ENCODE data around the gene ZNF195. TPM values are rescaled to one million over a fixed set of nuclear protein-coding genes. Genes with fewer than 3 reads are reported as not detected.
"Not testable (repeated sequence)": the region's sequence is repeated elsewhere in the genome, so short reads cannot be mapped to it uniquely, and the experiment has no call there.

ZNF195 gene
- total RNA-seq, result 10 to 100 TPM; 24.8 to 48.0 (median 36.2) TPM
- long read RNA-seq, donor 1, transcript ZNF195-204 (4 exons, 2,970 nt), result major isoform, 6 of 26 reads
- long read RNA-seq, donor 1, partial matches to known transcripts, result 0 of 26 reads
- long read RNA-seq, donor 1, other reads (novel, unspliced or antisense), result 15 of 26 reads
- long read RNA-seq, donor 2, partial matches to known transcripts, result 0 of 13 reads
- long read RNA-seq, donor 2, other reads (novel, unspliced or antisense), result 6 of 13 reads

- peak within 1 kb of the TSS; percentile 85 for H3K4me3 ChIP-seq
- intact Hi-C loops (cut with DNase I, micrococcal nuclease), result no loop called here
- TF ChIP-seq CTCF (IDR thresholded peaks at IDR 0.05), result no peak
- DNase-seq (peak; percentile 99 to 100 (median 99)), ATAC-seq (peak; percentile 100)
- no peaks in the 10 kb centered on the region for H3K36me3 ChIP-seq (ENCODE audit: low read depth)
- H3K9me3 ChIP-seq, result no peaks in the 10 kb centered on the region
- H3K4me1 ChIP-seq (ENCODE audit: low read depth), result peaks cover 8% of the 10 kb centered on the region
Measured at GRCh38 chr11:3378426-3379423, at the start of gene ZNF195. Gene ZNF195 (minus strand): TSS chr11:3379146. CDS start chr11:3379040, 106 bp downstream.

- H3K4me1 ChIP-seq (ENCODE audit: low read depth); DNase-seq; H3K36me3 ChIP-seq (ENCODE audit: low read depth); H3K4me3 ChIP-seq; H3K9me3 ChIP-seq; intact Hi-C loops (cut with DNase I, micrococcal nuclease); ATAC-seq: not testable (repeated sequence)
Measured at GRCh38 chr11:3428076-3428475, 49.1 kb upstream of the ZNF195 start.

GRCh38 chr11:3426541-3426940 is 47.6 kb upstream of the ZNF195 start:
- H3K4me1 ChIP-seq (ENCODE audit: low read depth); H3K9me3 ChIP-seq; H3K4me3 ChIP-seq; H3K36me3 ChIP-seq (ENCODE audit: low read depth); ATAC-seq; intact Hi-C loops (cut with DNase I, micrococcal nuclease); DNase-seq: not testable (repeated sequence)

- H3K4me3 ChIP-seq; H3K9me3 ChIP-seq; H3K4me1 ChIP-seq (ENCODE audit: low read depth); H3K36me3 ChIP-seq (ENCODE audit: low read depth); intact Hi-C loops (cut with DNase I, micrococcal nuclease); DNase-seq; ATAC-seq: not testable (repeated sequence)
Measured at GRCh38 chr11:3423928-3424327, 45.0 kb upstream of the ZNF195 start.

- H3K9me3 ChIP-seq; ATAC-seq; intact Hi-C loops (cut with DNase I, micrococcal nuclease); H3K4me1 ChIP-seq (ENCODE audit: low read depth); H3K36me3 ChIP-seq (ENCODE audit: low read depth): not testable (repeated sequence)
- DNase-seq, result peak in 2 of 3 donors; percentile 55 to 69
- peak overlapping the region; percentile 30 for H3K4me3 ChIP-seq
Measured at GRCh38 chr11:3423138-3423731, 44.3 kb upstream of the ZNF195 start.

- peak; percentile 100 for ATAC-seq
- H3K4me1 ChIP-seq (ENCODE audit: low read depth); intact Hi-C loops (cut with DNase I, micrococcal nuclease); H3K9me3 ChIP-seq; H3K36me3 ChIP-seq (ENCODE audit: low read depth): not testable (repeated sequence)
- DNase-seq, result peak; percentile 100
- H3K4me3 ChIP-seq, result peak overlapping the region; percentile 32
Measured at GRCh38 chr11:3422380-3423137, 43.6 kb upstream of the ZNF195 start.

GRCh38 chr11:3421608-3422379 is 42.8 kb upstream of the ZNF195 start:
- H3K9me3 ChIP-seq; H3K4me1 ChIP-seq (ENCODE audit: low read depth); ATAC-seq; intact Hi-C loops (cut with DNase I, micrococcal nuclease); H3K36me3 ChIP-seq (ENCODE audit: low read depth): not testable (repeated sequence)
- H3K4me3 ChIP-seq, result peak overlapping the region; percentile 32
- peak in 1 of 3 donors; percentile 43 for DNase-seq

- intact Hi-C loops (cut with DNase I, micrococcal nuclease); H3K9me3 ChIP-seq: not testable (repeated sequence)
Measured at GRCh38 chr11:3420281-3421042, 41.5 kb upstream of the ZNF195 start.

GRCh38 chr11:3419496-3419895 is 40.5 kb upstream of the ZNF195 start:
- intact Hi-C loops (cut with DNase I, micrococcal nuclease); ATAC-seq; H3K4me3 ChIP-seq; H3K4me1 ChIP-seq (ENCODE audit: low read depth); DNase-seq; H3K9me3 ChIP-seq; H3K36me3 ChIP-seq (ENCODE audit: low read depth): not testable (repeated sequence)

More at GRCh38 chr11:3420281-3421042, 41.5 kb upstream of the ZNF195 start:
- not testable (repeated sequence) for H3K4me1 ChIP-seq (ENCODE audit: low read depth); DNase-seq; H3K36me3 ChIP-seq (ENCODE audit: low read depth); H3K4me3 ChIP-seq; ATAC-seq
